Cardiac septum (tissue), 1 donor: ENCODE data around the gene MRGPRD. TPM values are rescaled to one million over a fixed set of nuclear protein-coding genes. Genes with fewer than 3 reads are reported as not detected.

Experiments
- DNase-seq: peaks from one replicate; pipeline ENCODE4 v3.0.0-alpha.2; 2020; ENCODE audit warnings: low spot score
- intact Hi-C: fragments of 100-400 bp; cut with DNase I; formaldehyde crosslinking; loops from one replicate; pipeline ENCODE4 v1.14.0; 2022
- total RNA-seq: library from RNA; stranded (reverse); fragmentation: NEBNext Ultra II Directional; extraction: Animal tissue kit (Norgen Biotek cat#: 25700); gene quantifications from one replicate; pipeline ENCODE4 v1.2.1, GENCODE V29; 2021
- donor health status: DM: no; HTN: no; CAD: no.

MRGPRD gene
- total RNA-seq, 1 donor from 2014 or later = not detected

- no peak for DNase-seq
- intact Hi-C loops = no loop called here
These were observed 24.6 kb downstream of the MRGPRD start for GRCh38 chr11:68956142-68956541.

- DNase-seq = no peak
- intact Hi-C loops = no loop called here
These were observed 25.2 kb downstream of the MRGPRD start for GRCh38 chr11:68955607-68955958.

GRCh38 chr11:68954836-68955606 is 25.8 kb downstream of the MRGPRD start:
- no peak for DNase-seq
- intact Hi-C loops = no loop called here

GRCh38 chr11:68950762-68951161 is 30.0 kb downstream of the MRGPRD start:
- intact Hi-C loops = no loop called here
- no peak for DNase-seq

GRCh38 chr11:68950270-68950669 is 30.5 kb downstream of the MRGPRD start:
- intact Hi-C loops = no loop called here
- DNase-seq = no peak

GRCh38 chr11:68948935-68949334 is 31.9 kb downstream of the MRGPRD start:
- DNase-seq = no peak
- intact Hi-C loops = no loop called here

- intact Hi-C loops = no loop called here
- no peak for DNase-seq
These were observed 32.3 kb downstream of the MRGPRD start for GRCh38 chr11:68948496-68948895.

- no peak for DNase-seq
- intact Hi-C loops = no loop called here
These were observed 33.6 kb downstream of the MRGPRD start for GRCh38 chr11:68947151-68947550.

GRCh38 chr11:68946416-68947090 is 34.2 kb downstream of the MRGPRD start:
- no peak for DNase-seq
- intact Hi-C loops = no loop called here

GRCh38 chr11:68942751-68943271 is 38.0 kb downstream of the MRGPRD start:
- no peak for DNase-seq
- intact Hi-C loops = no loop called here

- intact Hi-C loops = no loop called here
- DNase-seq = no peak
These were observed 38.6 kb downstream of the MRGPRD start for GRCh38 chr11:68942095-68942620.

- intact Hi-C loops = no loop called here
- no peak for DNase-seq
These were observed 39.3 kb downstream of the MRGPRD start for GRCh38 chr11:68941324-68942094.

GRCh38 chr11:68940651-68941323 is 40.0 kb downstream of the MRGPRD start:
- intact Hi-C loops = no loop called here
- DNase-seq = no peak

GRCh38 chr11:68939583-68940555 is 40.9 kb downstream of the MRGPRD start:
- intact Hi-C loops = no loop called here
- DNase-seq = no peak

GRCh38 chr11:68938816-68939582 is 41.8 kb downstream of the MRGPRD start:
- DNase-seq = no peak
- intact Hi-C loops = no loop called here

- no peak for DNase-seq
- intact Hi-C loops = no loop called here
These were observed 42.7 kb downstream of the MRGPRD start for GRCh38 chr11:68938088-68938487.

- no peak for DNase-seq
- intact Hi-C loops = no loop called here
These were observed 43.8 kb downstream of the MRGPRD start for GRCh38 chr11:68936676-68937620.
